Body of pancreas (tissue), 4 donors: ENCODE measurements around the gene IL1RAPL1. TPM values are rescaled to one million over a fixed set of nuclear protein-coding genes. Genes with fewer than 3 reads are reported as not detected.

ENCODE experiments used
- ATAC-seq: fragments of 150-250 bp; one replicate; pipeline ENCODE4 v1.9.1; 2016
- DNase-seq, 4 donors: peaks; one replicate each; pipeline ENCODE4 v3.0.0-alpha.2; 2019
- H3K27ac ChIP-seq, 4 donors: fragments of 200-600 bp; sonication (generic); 1 replicate in 3 of 4; 2 replicates in 1 of 4; pipeline versions ENCODE4 v1.5.1 to v1.6.1; 2016 to 2019; ENCODE audit warnings: mild to moderate bottlenecking in 1 of 4, mixed read lengths in 1 of 4, moderate library complexity in 1 of 4
- H3K27me3 ChIP-seq, 2 donors: fragments of 200-600 bp; sonication (generic); one replicate each; pipeline ENCODE4 v1.6.0; 2016; ENCODE audit warnings: mild to moderate bottlenecking in 1 of 2
- H3K36me3 ChIP-seq, 2 donors: fragments of 200-600 bp; sonication (generic); replicated peaks in 1 of 2; 2 replicates each; pipeline ENCODE4 v1.5.1; 2016; ENCODE audit warnings: low read depth in 2 of 2; ENCODE audit not compliant: insufficient read depth in 1 of 2
- H3K4me1 ChIP-seq: fragments of 200-600 bp; sonication (generic); one replicate; pipeline ENCODE4 v1.6.0; 2016
- H3K4me3 ChIP-seq, 2 donors: fragments of 200-600 bp; sonication (generic); 1 replicate in 1 of 2; 2 replicates in 1 of 2; pipeline ENCODE4 v1.5.1; 2016 to 2019
- H3K9me3 ChIP-seq, 3 donors: fragments of 200-600 bp; sonication (generic); 1 replicate in 2 of 3; 2 replicates in 1 of 3; pipeline ENCODE4 v1.5.1; 2016
- CTCF ChIP-seq, 7 experiments: fragments of 450-650 bp in 4 of 7; fragments of 200-600 bp in 3 of 7; sonication (generic) in 3 of 7; IDR thresholded peaks; one replicate each; pipeline ENCODE4 v1.5.1; 2016 to 2019; ENCODE audit warnings: antibody characterized with exemption in 7 of 7
- POLR2A ChIP-seq, 3 donors: fragments of 450-650 bp; IDR thresholded peaks; one replicate each; pipeline ENCODE4 v1.6.1; 2016; ENCODE audit warnings: antibody characterized with exemption in 3 of 3, mild to moderate bottlenecking in 2 of 3
- WGBS, 2 donors: methylation state at CpG; one replicate each; pipeline ENCODE4 v1.1.5; 2017; 5-methylcytosine and 5-hydroxymethylcytosine counted together
- intact Hi-C: fragments of 100-400 bp; cut with DNase I; formaldehyde crosslinking; loops from one replicate; pipeline ENCODE4 v1.15.1; 2023
- total RNA-seq, 2 donors: library from RNA; depleted of rRNA; stranded (reverse); fragments of >200 nt; gene quantifications; one replicate each; pipeline ENCODE4 v1.1.0, GENCODE V29; 2016

IL1RAPL1 gene
- total RNA-seq, 2 donors from 2014 or later: 0.26 TPM; not detected in 1

- Histone ChIP-seq H3K9me3 (no peaks in the 10 kb centered on the region), H3K4me1 (no peaks in the 10 kb centered on the region), H3K36me3 (no peaks in the 10 kb centered on the region), H3K27me3 (no peaks in the 10 kb centered on the region), H3K4me3 (no peak overlapping the region), H3K27ac (no peak overlapping the region)
- WGBS, 2 donors: 50 to 60% methylated on average over 1 of the region's 1 CpG
- DNase-seq (no peak), ATAC-seq (no peak)
- intact Hi-C loops: no loop called here
- TF ChIP-seq CTCF (IDR thresholded peaks at IDR 0.05): no peak
These were observed 1335.4 kb downstream of the IL1RAPL1 start for GRCh38 chrX:29922607-29923006.

GRCh38 chrX:29926056-29926455 lies 1338.8 kb downstream of the IL1RAPL1 start:
- DNase-seq: no peak
- Histone ChIP-seq H3K27ac (no peak overlapping the region), H3K9me3 (no peaks in the 10 kb centered on the region), H3K36me3 (no peaks in the 10 kb centered on the region), H3K4me3 (no peak overlapping the region), H3K4me1 (no peaks in the 10 kb centered on the region), H3K27me3 (no peaks in the 10 kb centered on the region)
- WGBS, 2 donors: 13 to 21% methylated on average over 1 of the region's 1 CpG
- ATAC-seq: no peak
- TF ChIP-seq CTCF (IDR thresholded peaks at IDR 0.05) (no peak), POLR2A (IDR thresholded peaks at IDR 0.05) (no peak)
- intact Hi-C loops: no loop called here

- Histone ChIP-seq H3K36me3 (no peaks in the 10 kb centered on the region), H3K4me3 (no peak overlapping the region), H3K4me1 (no peaks in the 10 kb centered on the region), H3K9me3 (no peaks in the 10 kb centered on the region), H3K27ac (no peak overlapping the region), H3K27me3 (no peaks in the 10 kb centered on the region)
- TF ChIP-seq POLR2A (IDR thresholded peaks at IDR 0.05) (no peak), CTCF (IDR thresholded peaks at IDR 0.05) (no peak)
- no peak for DNase-seq
- intact Hi-C loops: no loop called here
- no peak for ATAC-seq
- 49 to 56% methylated on average over 2 of the region's 2 CpGs for WGBS, 2 donors
These were observed 1339.4 kb downstream of the IL1RAPL1 start for GRCh38 chrX:29926659-29927058.

- intact Hi-C loops: no loop called here
- Histone ChIP-seq H3K4me1 (no peaks in the 10 kb centered on the region), H3K36me3 (no peaks in the 10 kb centered on the region), H3K4me3 (no peak overlapping the region), H3K27ac (no peak overlapping the region), H3K27me3 (no peaks in the 10 kb centered on the region), H3K9me3 (no peaks in the 10 kb centered on the region)
- WGBS, 2 donors: 47 to 69% methylated on average over 1 of the region's 1 CpG
- DNase-seq: no peak
- TF ChIP-seq CTCF (IDR thresholded peaks at IDR 0.05) (no peak), POLR2A (IDR thresholded peaks at IDR 0.05) (no peak)
- ATAC-seq: no peak
These were observed 1348.2 kb downstream of the IL1RAPL1 start for GRCh38 chrX:29935455-29935854.

GRCh38 chrX:29940750-29941149 lies 1353.5 kb downstream of the IL1RAPL1 start:
- 84% methylated on average over 2 of the region's 2 CpGs for WGBS, 2 donors
- Histone ChIP-seq H3K27ac (no peak overlapping the region), H3K9me3 (no peaks in the 10 kb centered on the region), H3K36me3 (no peaks in the 10 kb centered on the region), H3K27me3 (no peaks in the 10 kb centered on the region), H3K4me1 (no peaks in the 10 kb centered on the region), H3K4me3 (no peak overlapping the region)
- intact Hi-C loops: no loop called here
- ATAC-seq: no peak
- no peak for DNase-seq
- TF ChIP-seq POLR2A (IDR thresholded peaks at IDR 0.05): no peak
- TF ChIP-seq CTCF (IDR thresholded peaks at IDR 0.05): no peak
